Measurements from ENCODE around the gene ALDH1A1. TPM values are rescaled to one million over a fixed set of nuclear protein-coding genes. Genes with fewer than 3 reads are reported as not detected.

Gene ALDH1A1
- total RNA-seq, 2 experiments from 2014 or later, result not detected

DNA sequence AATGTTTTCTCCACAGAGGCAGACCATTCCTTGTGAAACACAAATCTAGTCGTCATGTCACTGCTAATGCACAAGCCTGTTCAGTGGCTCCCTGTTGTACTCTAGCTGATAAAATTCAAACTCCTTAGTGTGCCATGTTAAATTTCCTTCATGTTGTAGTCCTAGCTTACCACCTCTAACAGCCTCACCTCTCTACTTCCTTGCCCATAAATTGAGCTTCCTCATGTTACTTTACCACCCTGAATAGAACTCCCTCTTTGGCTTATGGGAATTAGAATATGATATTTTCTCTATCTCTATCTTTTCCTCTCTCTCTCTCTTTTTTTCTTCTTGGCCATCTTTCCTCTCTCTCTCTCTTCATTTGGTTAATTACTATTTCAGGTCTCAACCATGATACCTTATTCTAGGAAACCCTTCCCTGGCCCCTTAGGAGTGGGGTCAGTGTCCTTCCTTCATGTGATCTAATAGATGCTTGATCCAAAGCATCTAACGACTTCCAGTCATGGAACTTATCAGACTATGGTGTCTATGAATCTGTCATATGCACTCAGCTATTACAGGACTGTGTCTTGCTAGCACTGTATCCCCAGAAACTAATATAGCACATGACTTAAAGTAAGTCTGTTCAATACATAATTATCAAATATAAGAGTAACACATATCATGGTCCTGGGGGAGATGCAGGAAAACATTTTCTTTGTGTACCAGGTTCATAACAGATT, 31.5 kb upstream of the ALDH1A1 start:
- Mint-ChIP-seq H3K27me3 (peaks cover 3% of the 10 kb centered on the region), H3K9me3 (no peaks in the 10 kb centered on the region), H3K4me1 (ENCODE audit: low read depth) (no peaks in the 10 kb centered on the region), H3K4me3 (no peak overlapping the region), H3K36me3 (no peaks in the 10 kb centered on the region), H3K27ac (no peak overlapping the region)
- intact Hi-C loops (cut with micrococcal nuclease), result no loop called here
- ChIA-PET POLR2A (no interaction called here), CTCF (no interaction called here)
- DNase-seq, result no peak

DNA sequence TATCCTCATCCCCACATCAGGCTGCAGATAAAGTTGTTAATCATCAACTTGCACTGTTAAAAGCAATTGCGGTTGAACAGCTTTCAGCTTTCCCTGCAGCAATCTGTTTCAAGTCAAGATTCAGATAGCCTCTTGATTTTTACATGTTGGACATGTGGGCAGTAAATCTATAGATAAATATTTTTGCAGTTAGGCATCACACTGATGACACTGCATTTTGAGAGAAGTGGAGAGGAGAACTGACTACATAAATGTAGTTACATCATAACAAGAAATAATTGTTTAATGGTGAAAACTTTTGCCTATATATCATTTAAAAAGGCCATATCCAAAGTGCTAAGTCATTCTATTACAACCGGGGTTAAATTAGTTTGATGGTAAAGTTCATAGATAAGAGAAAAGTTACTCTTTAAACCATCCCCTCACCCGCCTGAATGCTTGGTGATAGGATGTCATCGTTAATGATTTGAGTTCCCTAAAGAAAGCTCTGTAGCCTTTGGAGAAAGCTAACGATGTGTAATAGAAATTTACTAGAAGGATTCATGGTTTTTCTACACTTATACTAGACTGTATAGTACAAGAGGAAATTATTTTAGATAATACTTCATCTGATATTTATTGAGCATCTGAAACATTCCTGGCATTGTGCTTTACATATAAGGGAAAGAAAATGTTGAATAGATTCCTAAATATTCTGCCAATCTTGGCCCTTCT, 30.8 kb upstream of the ALDH1A1 start:
- intact Hi-C loops (cut with micrococcal nuclease), result no loop called here

DNA sequence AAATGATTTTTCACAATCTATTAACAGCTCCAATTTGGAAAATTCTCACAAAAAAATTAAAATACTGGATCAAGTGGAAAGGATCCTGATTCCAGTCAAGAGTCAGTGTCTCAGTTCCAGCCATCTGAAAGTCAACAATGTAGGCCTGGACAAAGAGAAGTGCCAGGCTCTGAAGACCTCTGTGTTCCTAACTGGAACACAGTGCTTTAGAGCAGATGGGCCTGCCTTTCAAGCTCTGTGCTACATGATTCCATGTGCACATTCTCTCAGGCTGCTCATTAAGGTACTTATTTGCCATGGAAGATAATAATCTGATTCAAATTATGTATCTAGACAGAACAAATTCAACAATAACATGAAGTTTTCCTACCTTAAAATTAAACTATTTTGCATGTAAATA, 30.2 kb upstream of the ALDH1A1 start:
- no peak overlapping the region for H3K27ac Mint-ChIP-seq
- H3K9me3 Mint-ChIP-seq, result no peaks in the 10 kb centered on the region
- H3K27me3 Mint-ChIP-seq, result peaks cover 3% of the 10 kb centered on the region
- CTCF ChIA-PET, result no interaction called here
- H3K4me3 Mint-ChIP-seq, result no peak overlapping the region
- intact Hi-C loops (cut with micrococcal nuclease), result no loop called here
- H3K36me3 Mint-ChIP-seq, result no peaks in the 10 kb centered on the region
- H3K4me1 Mint-ChIP-seq (ENCODE audit: low read depth), result no peaks in the 10 kb centered on the region
- DNase-seq, result no peak
- POLR2A ChIA-PET, result no interaction called here

More for the DNA sequence above, 30.8 kb upstream of the ALDH1A1 start:
- H3K27me3 Mint-ChIP-seq, result peaks cover 3% of the 10 kb centered on the region
- no peaks in the 10 kb centered on the region for H3K36me3 Mint-ChIP-seq
- CTCF ChIA-PET, result no interaction called here
- no peak for DNase-seq
- POLR2A ChIA-PET, result no interaction called here
- no peaks in the 10 kb centered on the region for H3K9me3 Mint-ChIP-seq
- no peak overlapping the region for H3K27ac Mint-ChIP-seq
- H3K4me3 Mint-ChIP-seq, result no peak overlapping the region
- H3K4me1 Mint-ChIP-seq (ENCODE audit: low read depth), result no peaks in the 10 kb centered on the region

DNA sequence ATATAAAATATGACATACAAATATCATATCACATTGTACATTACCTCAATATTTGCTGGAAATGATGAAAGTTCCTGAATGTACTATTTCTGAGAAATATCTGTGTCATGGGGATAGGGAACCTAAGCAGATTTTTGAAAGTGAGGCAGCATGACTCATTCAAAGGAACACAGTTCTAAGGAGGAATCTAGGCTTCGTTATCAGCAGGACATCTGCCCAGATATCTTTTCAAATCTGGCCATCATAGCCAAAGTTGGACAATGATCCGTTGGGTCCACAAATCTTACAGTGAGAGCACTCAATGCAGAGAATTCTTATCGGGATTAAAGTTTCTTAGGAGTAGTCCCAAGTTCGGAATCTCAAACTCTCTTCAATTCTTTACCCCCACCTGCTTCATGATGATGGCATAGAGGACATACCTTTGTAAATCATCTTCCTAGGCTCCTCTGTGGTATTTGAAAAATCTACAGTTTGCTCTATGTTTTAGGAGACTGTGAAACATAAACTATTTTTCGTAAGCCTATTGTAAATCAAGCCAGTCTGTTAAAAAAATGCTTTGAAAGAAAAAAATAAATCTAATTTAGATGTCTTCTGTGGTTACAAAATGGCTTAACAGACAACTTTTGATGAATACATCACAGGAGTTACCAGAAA, 29.4 kb upstream of the ALDH1A1 start:
- no peaks in the 10 kb centered on the region for H3K4me1 Mint-ChIP-seq (ENCODE audit: low read depth)
- intact Hi-C loops (cut with micrococcal nuclease), result no loop called here
- ChIA-PET CTCF (no interaction called here), POLR2A (no interaction called here)
- H3K36me3 Mint-ChIP-seq, result no peaks in the 10 kb centered on the region
- H3K27me3 Mint-ChIP-seq, result no peaks in the 10 kb centered on the region
- no peak for DNase-seq
- H3K9me3 Mint-ChIP-seq, result no peaks in the 10 kb centered on the region
- H3K4me3 Mint-ChIP-seq, result no peak overlapping the region
- H3K27ac Mint-ChIP-seq, result no peak overlapping the region

DNA sequence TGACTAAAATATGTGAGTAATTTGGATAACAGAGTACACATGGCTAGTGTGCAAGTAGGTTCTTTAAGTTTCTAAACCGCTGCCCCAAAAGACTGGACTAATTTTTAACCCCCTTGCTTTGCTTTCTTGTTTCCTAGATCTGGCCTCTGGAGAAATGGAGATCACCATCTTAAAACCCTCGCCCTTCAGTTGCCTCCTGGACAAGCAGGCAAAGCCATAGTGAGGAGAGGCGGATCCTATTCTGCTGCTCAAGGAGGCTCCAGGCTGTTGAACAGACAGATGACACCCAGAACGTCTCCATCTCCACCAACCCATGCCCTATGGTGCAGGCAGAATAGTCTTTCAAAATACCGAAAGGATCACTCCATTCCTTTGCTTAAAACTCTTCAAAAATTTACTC, 28.6 kb upstream of the ALDH1A1 start:
- no peak for DNase-seq
- Mint-ChIP-seq H3K9me3 (no peaks in the 10 kb centered on the region), H3K36me3 (no peaks in the 10 kb centered on the region), H3K4me1 (ENCODE audit: low read depth) (no peaks in the 10 kb centered on the region), H3K27me3 (no peaks in the 10 kb centered on the region), H3K27ac (no peak overlapping the region), H3K4me3 (no peak overlapping the region)
- ChIA-PET CTCF (no interaction called here), POLR2A (no interaction called here)
- intact Hi-C loops (cut with micrococcal nuclease), result no loop called here

DNA sequence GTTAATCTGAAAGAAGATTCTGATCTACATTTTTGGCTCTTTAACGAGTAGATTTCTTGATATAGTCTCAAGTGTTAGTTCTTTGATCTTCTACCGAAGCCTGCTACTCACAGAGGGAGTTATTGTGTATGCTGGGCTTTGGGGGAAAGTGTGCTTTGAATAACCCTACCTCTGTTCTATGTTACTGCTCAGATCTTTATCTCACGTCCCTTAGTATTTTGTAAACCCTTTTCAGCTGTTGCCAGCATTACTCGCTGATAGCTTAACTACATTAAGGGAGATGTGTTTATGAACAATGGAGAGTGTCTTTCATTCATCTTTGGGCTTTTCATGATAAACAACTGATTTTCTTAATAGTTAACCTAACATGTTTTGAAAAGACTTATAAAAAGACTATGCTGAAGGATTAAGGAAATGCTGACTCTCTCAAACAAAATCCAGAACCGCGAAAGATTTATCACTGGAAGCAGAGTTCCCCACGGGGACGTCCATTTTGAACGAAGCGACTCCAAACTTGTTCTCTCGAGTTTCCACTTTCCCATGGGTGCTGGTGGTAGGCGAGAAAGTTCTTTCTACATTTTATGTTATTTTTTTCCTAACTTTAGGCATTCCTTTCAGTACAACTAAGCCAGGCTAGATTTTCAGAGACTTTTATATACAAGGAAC, 27.9 kb upstream of the ALDH1A1 start:
- Mint-ChIP-seq H3K27me3 (no peaks in the 10 kb centered on the region), H3K4me3 (no peak overlapping the region), H3K4me1 (ENCODE audit: low read depth) (no peaks in the 10 kb centered on the region), H3K27ac (no peak overlapping the region), H3K9me3 (no peaks in the 10 kb centered on the region), H3K36me3 (no peaks in the 10 kb centered on the region)
- ChIA-PET POLR2A (no interaction called here), CTCF (no interaction called here)
- no peak for DNase-seq
- intact Hi-C loops (cut with micrococcal nuclease), result no loop called here

DNA sequence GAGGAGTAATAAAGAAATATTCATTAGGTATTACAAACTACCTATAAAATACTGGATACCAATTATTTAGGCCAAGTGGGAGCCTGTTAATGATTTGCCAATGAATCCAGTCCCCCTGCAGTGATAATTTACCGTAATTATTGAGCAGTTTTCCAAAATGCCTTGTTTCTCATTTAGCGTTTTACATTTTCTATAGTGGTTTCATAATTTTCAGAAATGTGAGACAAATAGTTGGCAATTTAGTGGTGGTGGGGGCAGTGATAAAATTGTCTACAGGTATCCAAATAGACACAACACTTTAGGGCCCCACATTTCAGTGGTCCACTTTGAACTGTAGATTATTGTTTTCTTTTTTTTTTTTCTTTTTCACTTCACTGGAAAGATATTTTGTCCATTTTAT, 27.3 kb upstream of the ALDH1A1 start:
- intact Hi-C loops (cut with micrococcal nuclease), result no loop called here
- no peaks in the 10 kb centered on the region for H3K4me1 Mint-ChIP-seq (ENCODE audit: low read depth)
- no peak overlapping the region for H3K27ac Mint-ChIP-seq
- no peaks in the 10 kb centered on the region for H3K9me3 Mint-ChIP-seq
- H3K4me3 Mint-ChIP-seq, result no peak overlapping the region
- no peak for DNase-seq
- H3K36me3 Mint-ChIP-seq, result no peaks in the 10 kb centered on the region
- ChIA-PET CTCF (no interaction called here), POLR2A (no interaction called here)
- no peaks in the 10 kb centered on the region for H3K27me3 Mint-ChIP-seq

DNA sequence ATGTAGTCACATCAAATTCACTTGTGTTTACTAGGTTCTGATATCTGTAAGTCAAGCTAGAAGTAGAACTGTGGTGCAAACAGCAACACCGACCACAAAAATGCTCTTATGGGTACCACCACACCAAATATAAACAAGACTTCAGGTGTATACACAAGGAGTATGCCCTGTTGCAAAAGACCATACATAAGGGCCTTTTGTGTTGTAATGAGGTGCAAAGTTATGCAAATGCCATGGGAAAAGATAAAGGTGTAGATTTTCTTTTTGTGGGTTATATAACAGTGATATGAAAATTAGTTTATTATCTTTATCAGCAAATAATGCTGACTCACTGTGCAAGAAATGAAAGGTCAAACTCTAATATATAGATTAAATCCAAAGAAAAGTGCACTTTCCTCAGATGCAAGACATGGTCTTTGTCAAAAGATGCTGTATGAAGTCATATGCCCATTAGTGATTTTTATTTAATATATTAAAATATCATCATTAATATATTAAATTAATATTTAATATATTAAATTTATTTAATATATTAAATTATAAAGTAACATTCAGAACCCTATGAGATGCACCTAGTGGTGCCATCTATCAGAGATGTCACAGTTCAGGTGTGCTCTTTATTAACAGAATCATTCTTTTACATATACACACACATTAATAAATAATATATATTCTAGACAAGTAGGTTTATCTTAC, 26.7 kb upstream of the ALDH1A1 start:
- intact Hi-C loops (cut with micrococcal nuclease), result no loop called here
- H3K27me3 Mint-ChIP-seq, result peaks cover 3% of the 10 kb centered on the region
- CTCF ChIA-PET, result no interaction called here
- H3K36me3 Mint-ChIP-seq, result no peaks in the 10 kb centered on the region
- no peak overlapping the region for H3K4me3 Mint-ChIP-seq
- no peaks in the 10 kb centered on the region for H3K4me1 Mint-ChIP-seq (ENCODE audit: low read depth)
- POLR2A ChIA-PET, result no interaction called here
- no peak for DNase-seq
- H3K9me3 Mint-ChIP-seq, result no peaks in the 10 kb centered on the region
- H3K27ac Mint-ChIP-seq, result no peak overlapping the region

DNA sequence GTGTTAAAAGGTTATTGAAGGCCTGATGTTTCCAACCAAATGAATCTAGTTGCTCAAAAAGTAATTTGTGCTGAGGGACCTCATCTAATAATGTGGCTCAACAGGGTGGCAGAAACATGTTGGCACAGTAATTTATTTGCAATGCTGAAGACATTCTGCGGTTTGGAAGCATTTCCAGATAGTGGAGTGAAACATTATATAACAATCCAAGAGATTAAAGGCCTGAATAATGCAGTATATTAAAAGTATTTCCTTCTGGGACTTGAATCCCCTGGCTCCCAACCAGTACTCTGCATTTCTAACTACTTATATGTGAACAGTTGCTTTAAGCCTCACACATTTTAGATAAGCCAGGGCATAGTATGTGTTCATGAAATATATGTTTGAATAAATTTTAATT, 25.9 kb upstream of the ALDH1A1 start:
- Mint-ChIP-seq H3K4me3 (no peak overlapping the region), H3K4me1 (ENCODE audit: low read depth) (no peaks in the 10 kb centered on the region), H3K27ac (no peak overlapping the region), H3K27me3 (peaks cover 3% of the 10 kb centered on the region), H3K36me3 (no peaks in the 10 kb centered on the region), H3K9me3 (no peaks in the 10 kb centered on the region)
- intact Hi-C loops (cut with micrococcal nuclease), result no loop called here
- POLR2A ChIA-PET, result no interaction called here
- no peak for DNase-seq
- CTCF ChIA-PET, result no interaction called here

DNA sequence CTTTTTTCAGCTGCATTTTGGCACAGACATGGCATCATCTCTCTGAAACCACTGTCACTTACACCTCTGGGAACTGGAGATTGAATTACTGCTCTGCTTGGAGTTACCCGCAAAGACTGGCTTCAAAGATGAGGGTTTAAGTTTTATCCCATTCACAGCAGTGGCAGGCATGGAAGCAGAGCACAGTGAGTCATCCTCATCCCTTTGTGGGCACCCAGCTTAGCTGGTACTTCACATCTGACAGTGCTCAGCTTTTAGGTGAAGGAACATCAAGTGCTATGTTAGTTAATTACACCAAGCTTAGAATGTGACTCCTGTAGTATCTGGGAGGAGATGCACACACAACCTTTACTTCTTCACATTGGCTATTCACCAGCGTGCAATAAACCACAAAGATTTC, 24.8 kb upstream of the ALDH1A1 start:
- H3K4me3 Mint-ChIP-seq, result no peak overlapping the region
- H3K4me1 Mint-ChIP-seq (ENCODE audit: low read depth), result no peaks in the 10 kb centered on the region
- intact Hi-C loops (cut with micrococcal nuclease), result no loop called here
- DNase-seq, result no peak
- no peaks in the 10 kb centered on the region for H3K36me3 Mint-ChIP-seq
- H3K27me3 Mint-ChIP-seq, result peaks cover 3% of the 10 kb centered on the region
- H3K9me3 Mint-ChIP-seq, result no peaks in the 10 kb centered on the region
- H3K27ac Mint-ChIP-seq, result no peak overlapping the region
- ChIA-PET POLR2A (no interaction called here), CTCF (no interaction called here)

DNA sequence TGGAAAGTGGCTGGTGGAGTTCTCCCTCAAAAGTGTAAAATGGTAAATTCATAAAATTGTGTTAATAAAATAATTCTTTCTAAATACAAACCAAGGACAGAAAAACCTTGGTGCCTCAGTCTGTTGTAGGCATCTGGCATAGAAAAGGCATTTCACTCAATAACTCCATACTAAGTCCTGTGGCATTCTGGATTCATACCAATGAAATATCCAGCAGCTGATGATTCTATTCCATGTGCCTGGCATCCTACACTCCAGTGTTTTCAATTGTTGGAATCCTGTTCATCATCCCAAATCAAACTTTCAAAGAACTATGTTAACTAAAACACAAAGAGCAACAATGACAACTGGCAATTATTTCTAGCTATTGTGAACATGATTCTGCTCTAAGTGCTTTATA, 21.6 kb upstream of the ALDH1A1 start:
- DNase-seq, result no peak
- POLR2A ChIA-PET, result no interaction called here
- no peak overlapping the region for H3K4me3 Mint-ChIP-seq
- no peaks in the 10 kb centered on the region for H3K4me1 Mint-ChIP-seq (ENCODE audit: low read depth)
- no peaks in the 10 kb centered on the region for H3K36me3 Mint-ChIP-seq
- H3K27ac Mint-ChIP-seq, result no peak overlapping the region
- peaks cover 3% of the 10 kb centered on the region for H3K27me3 Mint-ChIP-seq
- CTCF ChIA-PET, result interaction anchor here (1.1 kb wide), 1 partner anchor 48 kb away, joined by 3 read pairs; no protein-coding TSS in a partner anchor
- H3K9me3 Mint-ChIP-seq, result no peaks in the 10 kb centered on the region
- intact Hi-C loops (cut with micrococcal nuclease), result no loop called here

DNA sequence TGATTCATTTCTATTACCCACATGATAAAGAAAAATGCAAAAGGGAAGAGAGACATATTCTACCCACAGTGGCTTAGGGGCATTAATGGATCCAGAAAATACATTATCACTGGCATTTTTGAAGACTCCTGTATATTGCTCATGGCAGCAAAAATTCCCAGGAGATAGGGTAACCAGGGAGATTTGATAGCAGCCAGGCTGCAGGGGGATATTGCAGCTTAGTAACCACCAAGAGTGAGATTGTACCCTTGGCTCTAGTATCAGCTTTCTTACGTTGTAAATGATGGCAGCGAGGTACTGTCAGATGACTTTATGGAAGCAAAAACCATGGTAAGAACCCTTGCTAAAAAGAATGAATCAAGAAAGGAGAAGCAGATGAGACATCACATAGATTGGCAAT, 19.8 kb upstream of the ALDH1A1 start:
- no peaks in the 10 kb centered on the region for H3K9me3 Mint-ChIP-seq
- intact Hi-C loops (cut with micrococcal nuclease), result no loop called here
- peaks cover 3% of the 10 kb centered on the region for H3K27me3 Mint-ChIP-seq
- H3K4me1 Mint-ChIP-seq (ENCODE audit: low read depth), result no peaks in the 10 kb centered on the region
- DNase-seq, result no peak
- no peak overlapping the region for H3K4me3 Mint-ChIP-seq
- POLR2A ChIA-PET, result no interaction called here
- H3K27ac Mint-ChIP-seq, result no peak overlapping the region
- CTCF ChIA-PET, result interaction anchor here (1.1 kb wide), 1 partner anchor 115 kb away, joined by 3 read pairs; no protein-coding TSS in a partner anchor
- H3K36me3 Mint-ChIP-seq, result no peaks in the 10 kb centered on the region
